Measurements from ENCODE around the gene LRRK1. TPM values are rescaled to one million over a fixed set of nuclear protein-coding genes. Genes with fewer than 3 reads are reported as not detected.
A peak's percentile ranks its signal among the peaks of the same experiment; 100 is the strongest.

The LRRK1 gene
- total RNA-seq, 2 experiments from 2014 or later, result 0.29 to 0.30 TPM

- no peaks in the 10 kb centered on the region for H3K9me3 Mint-ChIP-seq
- DNase-seq, result no peak
- H3K4me1 Mint-ChIP-seq, result peaks cover 16% of the 10 kb centered on the region
- H3K36me3 Mint-ChIP-seq, result no peaks in the 10 kb centered on the region
- no peak overlapping the region for H3K27ac Mint-ChIP-seq
- peaks cover 14% of the 10 kb centered on the region for H3K27me3 Mint-ChIP-seq
- no peak overlapping the region for H3K4me3 Mint-ChIP-seq
Measured at GRCh38 chr15:101004986-101005747, 86.0 kb downstream of the LRRK1 start.

GRCh38 chr15:101006931-101007691 is 88.0 kb downstream of the LRRK1 start:
- Mint-ChIP-seq H3K4me1 (peaks cover 16% of the 10 kb centered on the region), H3K9me3 (no peaks in the 10 kb centered on the region), H3K4me3 (peak overlapping the region; percentile 83), H3K27ac (no peak overlapping the region), H3K27me3 (peaks cover 14% of the 10 kb centered on the region), H3K36me3 (no peaks in the 10 kb centered on the region)
- DNase-seq, result peak; percentile 68

- no peaks in the 10 kb centered on the region for H3K9me3 Mint-ChIP-seq
- H3K36me3 Mint-ChIP-seq, result no peaks in the 10 kb centered on the region
- peaks cover 16% of the 10 kb centered on the region for H3K4me1 Mint-ChIP-seq
- peak overlapping the region; percentile 83 for H3K4me3 Mint-ChIP-seq
- DNase-seq, result peak; percentile 85
- no peak overlapping the region for H3K27ac Mint-ChIP-seq
- peaks cover 14% of the 10 kb centered on the region for H3K27me3 Mint-ChIP-seq
Measured at GRCh38 chr15:101008158-101009139, 89.3 kb downstream of the LRRK1 start.

GRCh38 chr15:101009176-101009575 is 90.0 kb downstream of the LRRK1 start:
- no peaks in the 10 kb centered on the region for H3K9me3 Mint-ChIP-seq
- peaks cover 16% of the 10 kb centered on the region for H3K4me1 Mint-ChIP-seq
- no peak for DNase-seq
- no peak overlapping the region for H3K27ac Mint-ChIP-seq
- no peaks in the 10 kb centered on the region for H3K36me3 Mint-ChIP-seq
- H3K4me3 Mint-ChIP-seq, result no peak overlapping the region
- peaks cover 15% of the 10 kb centered on the region for H3K27me3 Mint-ChIP-seq

GRCh38 chr15:101010781-101011180 is 91.6 kb downstream of the LRRK1 start:
- no peaks in the 10 kb centered on the region for H3K9me3 Mint-ChIP-seq

GRCh38 chr15:101012326-101013200 is 93.4 kb downstream of the LRRK1 start:
- DNase-seq, result no peak
- Mint-ChIP-seq H3K27me3 (peaks cover 11% of the 10 kb centered on the region), H3K4me3 (no peak overlapping the region), H3K9me3 (no peaks in the 10 kb centered on the region), H3K36me3 (no peaks in the 10 kb centered on the region), H3K4me1 (peaks cover 14% of the 10 kb centered on the region), H3K27ac (no peak overlapping the region)

More at GRCh38 chr15:101010781-101011180, 91.6 kb downstream of the LRRK1 start:
- DNase-seq, result no peak
- Mint-ChIP-seq H3K4me1 (peaks cover 19% of the 10 kb centered on the region), H3K27me3 (peaks cover 17% of the 10 kb centered on the region), H3K36me3 (no peaks in the 10 kb centered on the region), H3K27ac (no peak overlapping the region), H3K4me3 (no peak overlapping the region)

- Mint-ChIP-seq H3K4me1 (peaks cover 9% of the 10 kb centered on the region), H3K27ac (no peak overlapping the region), H3K27me3 (peaks cover 5% of the 10 kb centered on the region), H3K36me3 (no peaks in the 10 kb centered on the region), H3K4me3 (no peak overlapping the region), H3K9me3 (no peaks in the 10 kb centered on the region)
- DNase-seq, result no peak
Measured at GRCh38 chr15:101013201-101013550, 94.0 kb downstream of the LRRK1 start.

- Mint-ChIP-seq H3K9me3 (no peaks in the 10 kb centered on the region), H3K36me3 (no peaks in the 10 kb centered on the region), H3K27me3 (peaks cover 3% of the 10 kb centered on the region), H3K4me1 (peaks cover 3% of the 10 kb centered on the region), H3K27ac (no peak overlapping the region), H3K4me3 (no peak overlapping the region)
- DNase-seq, result no peak
Measured at GRCh38 chr15:101013769-101014675, 94.9 kb downstream of the LRRK1 start.

GRCh38 chr15:101014921-101015841 is 96.0 kb downstream of the LRRK1 start:
- Mint-ChIP-seq H3K27me3 (peaks cover 3% of the 10 kb centered on the region), H3K27ac (no peak overlapping the region), H3K4me1 (peaks cover 3% of the 10 kb centered on the region), H3K36me3 (no peaks in the 10 kb centered on the region), H3K4me3 (no peak overlapping the region), H3K9me3 (no peaks in the 10 kb centered on the region)
- DNase-seq, result peak; percentile 60

- H3K4me3 Mint-ChIP-seq, result no peak overlapping the region
- H3K4me1 Mint-ChIP-seq, result peaks cover 3% of the 10 kb centered on the region
- H3K36me3 Mint-ChIP-seq, result no peaks in the 10 kb centered on the region
- H3K27ac Mint-ChIP-seq, result no peak overlapping the region
- no peaks in the 10 kb centered on the region for H3K9me3 Mint-ChIP-seq
- no peak for DNase-seq
- peaks cover 3% of the 10 kb centered on the region for H3K27me3 Mint-ChIP-seq
Measured at GRCh38 chr15:101016581-101016980, 97.4 kb downstream of the LRRK1 start.

- no peak for DNase-seq
- no peak overlapping the region for H3K4me3 Mint-ChIP-seq
Measured at GRCh38 chr15:101017093-101017754, 98.1 kb downstream of the LRRK1 start.

GRCh38 chr15:101018016-101018415 is 98.9 kb downstream of the LRRK1 start:
- Mint-ChIP-seq H3K36me3 (no peaks in the 10 kb centered on the region), H3K9me3 (no peaks in the 10 kb centered on the region), H3K4me3 (no peak overlapping the region), H3K27ac (no peak overlapping the region), H3K4me1 (peaks cover 3% of the 10 kb centered on the region), H3K27me3 (peaks cover 3% of the 10 kb centered on the region)
- DNase-seq, result no peak

More at GRCh38 chr15:101017093-101017754, 98.1 kb downstream of the LRRK1 start:
- H3K27ac Mint-ChIP-seq, result peak overlapping the region; percentile 21
- H3K27me3 Mint-ChIP-seq, result peaks cover 3% of the 10 kb centered on the region
- no peaks in the 10 kb centered on the region for H3K9me3 Mint-ChIP-seq
- H3K36me3 Mint-ChIP-seq, result no peaks in the 10 kb centered on the region
- H3K4me1 Mint-ChIP-seq, result peaks cover 3% of the 10 kb centered on the region

All from activated naive CD8-positive, alpha-beta T cell treated with anti-CD3 and anti-CD28 coated beads for 36 hours (primary cell).